ENCODE measurements around the gene SLC49A4. TPM values are rescaled to one million over a fixed set of nuclear protein-coding genes. Genes with fewer than 3 reads are reported as not detected.
"Not testable (repeated sequence)": the region's sequence is repeated elsewhere in the genome, so short reads cannot be mapped to it uniquely, and the experiment has no call there.

The SLC49A4 gene, protein sequence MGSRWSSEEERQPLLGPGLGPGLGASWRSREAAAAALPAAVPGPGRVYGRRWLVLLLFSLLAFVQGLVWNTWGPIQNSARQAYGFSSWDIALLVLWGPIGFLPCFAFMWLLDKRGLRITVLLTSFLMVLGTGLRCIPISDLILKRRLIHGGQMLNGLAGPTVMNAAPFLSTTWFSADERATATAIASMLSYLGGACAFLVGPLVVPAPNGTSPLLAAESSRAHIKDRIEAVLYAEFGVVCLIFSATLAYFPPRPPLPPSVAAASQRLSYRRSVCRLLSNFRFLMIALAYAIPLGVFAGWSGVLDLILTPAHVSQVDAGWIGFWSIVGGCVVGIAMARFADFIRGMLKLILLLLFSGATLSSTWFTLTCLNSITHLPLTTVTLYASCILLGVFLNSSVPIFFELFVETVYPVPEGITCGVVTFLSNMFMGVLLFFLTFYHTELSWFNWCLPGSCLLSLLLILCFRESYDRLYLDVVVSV
- 10 to 100 TPM in 3 of 5 donors, 1 to 10 TPM in 2; 8.6 to 11.9 (median 10.4) TPM for polyA plus RNA-seq (ENCODE audit: insufficient read depth in 1 of 5, insufficient read length in 5 of 5, low replicate concordance in 1 of 5)
- long read RNA-seq, donor 1, transcript DIRC2-201 (9 exons, 3,596 nt), result major isoform, 6 of 6 reads
- long read RNA-seq, donor 1, partial matches to known transcripts, result 0 of 6 reads
- long read RNA-seq, donor 1, other reads (novel, unspliced or antisense), result 0 of 6 reads
- long read RNA-seq, donor 2, transcript DIRC2-201 (9 exons, 3,596 nt), result major isoform, 5 of 5 reads
- long read RNA-seq, donor 2, partial matches to known transcripts, result 0 of 5 reads
- long read RNA-seq, donor 2, other reads (novel, unspliced or antisense), result 0 of 5 reads
- long read RNA-seq, donor 3, partial matches to known transcripts, result 0 of 1 reads
- long read RNA-seq, donor 3, other reads (novel, unspliced or antisense), result 0 of 1 reads
- long read RNA-seq, donor 4, result 0 reads
- long read RNA-seq, donor 5, partial matches to known transcripts, result 0 of 4 reads
- long read RNA-seq, donor 5, other reads (novel, unspliced or antisense), result 0 of 4 reads
- long read RNA-seq, donor 6, partial matches to known transcripts, result 0 of 1 reads
- long read RNA-seq, donor 6, other reads (novel, unspliced or antisense), result 0 of 1 reads
- long read RNA-seq, donor 7, partial matches to known transcripts, result 0 of 2 reads
- long read RNA-seq, donor 7, other reads (novel, unspliced or antisense), result 0 of 2 reads
- long read RNA-seq, donor 8, partial matches to known transcripts, result 0 of 1 reads
- long read RNA-seq, donor 8, other reads (novel, unspliced or antisense), result 0 of 1 reads

DNA sequence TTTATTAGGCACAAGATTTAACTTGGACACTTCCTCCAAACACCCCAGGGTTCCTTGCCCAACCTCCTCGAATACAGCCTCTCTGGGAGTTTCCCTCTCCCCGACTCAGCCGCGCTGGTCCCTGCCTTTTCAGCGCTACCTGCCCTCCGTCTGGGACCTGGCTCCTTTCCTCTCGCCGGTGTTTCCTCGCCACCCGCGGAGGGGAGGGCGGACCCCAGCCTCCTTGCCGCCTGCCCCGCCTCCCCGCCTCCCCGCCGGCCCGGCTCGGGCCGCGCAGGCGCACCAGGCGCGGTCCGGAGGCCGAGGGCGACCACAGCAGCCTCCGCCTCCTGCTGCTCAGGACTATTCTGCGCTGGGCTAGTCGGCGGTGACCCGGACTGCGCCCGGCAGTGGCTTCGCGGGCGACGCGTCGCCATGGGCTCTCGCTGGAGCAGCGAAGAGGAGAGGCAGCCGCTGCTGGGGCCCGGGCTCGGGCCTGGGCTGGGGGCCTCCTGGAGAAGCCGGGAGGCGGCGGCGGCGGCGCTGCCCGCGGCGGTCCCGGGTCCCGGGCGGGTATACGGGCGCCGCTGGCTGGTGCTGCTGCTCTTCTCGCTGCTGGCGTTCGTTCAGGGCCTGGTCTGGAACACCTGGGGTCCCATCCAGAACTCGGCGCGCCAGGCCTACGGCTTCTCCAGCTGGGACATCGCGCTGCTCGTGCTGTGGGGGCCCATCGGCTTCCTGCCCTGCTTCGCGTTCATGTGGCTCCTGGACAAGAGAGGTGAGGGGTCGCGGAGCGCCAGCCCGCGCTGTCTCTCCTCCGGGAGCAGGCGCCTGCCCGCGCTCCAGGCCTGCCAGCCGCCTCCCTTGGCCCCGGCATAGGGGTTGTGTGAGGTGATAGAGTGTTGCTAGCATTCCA, at the start of gene SLC49A4:
Gene SLC49A4, plus strand, starts transcription at position 291 of the 895 bp plus-strand sequence. Its CDS starts 124 bp downstream, at position 415.
- peak; percentile 75 to 79 for DNase-seq

DNA sequence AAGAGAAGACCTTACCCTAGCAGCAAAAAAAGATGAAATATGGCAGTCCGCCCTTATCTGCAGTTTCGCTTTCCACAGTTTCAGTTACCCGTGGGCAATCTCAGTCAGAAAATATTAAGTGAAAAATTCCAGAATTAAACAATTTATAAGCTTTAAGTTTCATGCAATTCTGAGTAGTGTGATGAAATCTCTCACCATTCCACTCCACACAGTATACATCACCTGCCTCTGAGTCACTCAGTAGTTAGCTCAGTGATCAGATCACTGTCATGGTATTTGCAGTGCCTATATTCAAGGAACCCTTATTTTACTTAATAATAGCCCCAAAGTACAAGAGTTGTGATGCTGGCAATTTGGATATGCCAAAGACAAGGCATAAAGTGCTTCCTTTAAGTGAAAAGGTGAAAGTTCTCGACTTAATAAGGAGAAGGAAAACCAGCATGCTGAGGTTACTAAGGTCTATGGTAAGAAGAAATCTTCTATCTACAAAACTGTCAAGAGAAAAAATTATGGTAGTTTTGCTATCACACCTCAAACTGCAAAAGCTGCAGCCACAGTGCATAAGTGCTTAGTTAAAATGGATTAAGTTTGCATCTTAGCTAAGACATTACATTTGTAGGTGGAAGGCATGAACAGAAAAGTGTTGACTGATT, 49.4 kb upstream of the SLC49A4 start:
- DNase-seq, result no peak

DNA sequence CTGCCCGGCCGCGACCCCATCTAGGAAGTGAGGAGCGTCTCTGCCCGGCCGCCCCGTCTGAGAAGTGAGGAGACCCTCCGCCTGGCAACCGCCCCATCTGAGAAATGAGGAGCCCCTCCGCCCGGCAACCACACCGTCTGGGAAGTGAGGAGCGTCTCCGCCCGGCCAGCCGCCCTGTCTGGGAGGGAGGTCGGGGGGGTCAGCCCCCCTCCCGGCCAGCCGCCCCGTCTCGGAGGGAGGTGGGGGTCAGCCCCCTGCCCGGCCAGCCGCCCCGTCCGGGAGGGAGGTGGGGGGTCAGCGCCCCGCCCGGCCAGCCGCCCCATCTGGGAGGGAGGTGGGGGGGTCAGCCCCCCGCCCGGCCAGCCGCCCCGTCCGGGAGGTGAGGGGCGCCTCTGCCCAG, 47.6 kb upstream of the SLC49A4 start:
- not testable (repeated sequence) for DNase-seq

DNA sequence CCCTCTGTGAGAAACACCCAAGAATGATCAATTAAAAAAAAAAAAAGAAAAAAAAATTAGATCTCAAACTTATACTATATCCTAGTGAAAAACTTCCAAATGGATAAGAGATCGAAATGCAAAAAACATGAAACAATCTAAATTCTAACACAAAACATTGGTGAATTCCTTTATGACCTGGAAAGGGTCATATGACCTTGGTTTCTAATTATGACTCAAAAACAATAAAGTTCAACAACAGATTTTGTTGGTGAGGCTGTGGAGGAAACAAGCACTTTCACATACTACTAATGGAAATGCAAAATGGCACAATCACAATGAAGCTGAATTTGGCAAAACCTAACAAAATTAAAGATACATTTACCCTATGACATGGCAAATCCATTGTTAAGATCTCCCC, 46.5 kb upstream of the SLC49A4 start:
- DNase-seq, result no peak

DNA sequence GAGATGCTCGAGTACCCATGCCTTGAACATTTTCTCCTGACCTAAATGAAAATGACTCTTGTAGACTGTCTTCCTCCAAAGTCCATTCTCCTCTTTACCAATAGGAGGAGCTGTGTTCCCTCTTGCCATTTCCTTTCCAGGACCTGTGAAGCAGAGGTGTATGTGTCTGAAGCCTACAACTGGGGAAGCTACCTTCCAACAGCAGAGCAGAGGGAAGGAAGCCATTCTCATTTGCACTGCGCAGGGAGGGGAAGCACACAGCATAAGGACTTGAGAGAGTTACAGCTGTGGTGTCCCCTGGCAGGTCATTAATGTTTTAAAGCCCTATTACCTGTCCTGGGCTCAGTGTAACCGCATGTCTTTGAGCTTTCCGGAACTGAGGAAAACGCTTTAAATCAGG, 39.9 kb upstream of the SLC49A4 start:
- no peak for DNase-seq

DNA sequence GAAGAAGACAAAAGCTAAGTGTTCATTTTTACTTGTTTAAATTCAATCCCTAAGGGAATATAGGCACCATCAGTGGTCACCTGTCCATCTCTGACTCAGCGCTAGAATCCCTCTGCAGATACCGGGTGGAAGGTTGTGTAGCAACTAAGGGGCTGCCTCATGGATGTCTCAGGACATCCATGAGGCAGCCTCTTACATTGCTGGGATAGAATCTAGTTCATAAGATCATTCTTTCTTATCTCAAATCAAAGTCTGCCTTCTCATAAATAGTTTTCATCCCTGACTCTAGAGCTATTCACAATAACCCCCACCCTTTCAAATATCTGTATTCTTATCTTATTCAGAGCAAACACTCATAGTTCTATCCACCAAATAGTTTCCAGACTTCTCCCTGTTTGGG, 39.4 kb upstream of the SLC49A4 start:
- no peak for DNase-seq

DNA sequence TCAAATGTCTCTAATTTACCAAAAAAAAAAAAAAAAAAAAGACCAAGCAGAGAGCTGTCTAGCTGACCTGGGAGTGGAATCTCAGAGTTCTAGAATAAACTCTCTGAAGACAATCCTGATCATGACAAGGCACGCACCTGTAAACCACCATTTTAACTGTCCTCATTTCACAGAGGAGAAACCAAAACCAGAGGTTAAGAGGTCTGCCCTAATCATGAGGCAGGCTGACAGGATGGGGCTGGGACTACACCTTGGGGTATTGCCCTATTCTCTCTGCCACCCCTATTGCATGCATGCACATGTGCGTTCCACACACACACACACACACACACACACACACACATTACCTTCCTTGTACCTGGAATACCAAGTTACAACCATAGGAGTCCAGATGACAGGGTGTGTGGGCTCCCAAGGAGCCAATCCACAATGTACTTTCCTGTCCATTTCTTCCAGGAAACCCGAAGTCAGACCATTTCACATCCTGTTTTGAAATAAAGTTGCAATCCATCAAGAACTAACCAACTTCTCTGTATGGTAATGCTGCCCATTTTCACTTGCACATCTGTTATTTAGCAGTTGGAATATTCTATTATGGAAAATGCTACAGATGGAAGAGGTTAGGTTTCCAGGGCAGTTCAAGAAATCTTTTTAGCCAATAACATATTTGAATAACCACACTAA, 35.9 kb upstream of the SLC49A4 start:
- no peak for DNase-seq

DNA sequence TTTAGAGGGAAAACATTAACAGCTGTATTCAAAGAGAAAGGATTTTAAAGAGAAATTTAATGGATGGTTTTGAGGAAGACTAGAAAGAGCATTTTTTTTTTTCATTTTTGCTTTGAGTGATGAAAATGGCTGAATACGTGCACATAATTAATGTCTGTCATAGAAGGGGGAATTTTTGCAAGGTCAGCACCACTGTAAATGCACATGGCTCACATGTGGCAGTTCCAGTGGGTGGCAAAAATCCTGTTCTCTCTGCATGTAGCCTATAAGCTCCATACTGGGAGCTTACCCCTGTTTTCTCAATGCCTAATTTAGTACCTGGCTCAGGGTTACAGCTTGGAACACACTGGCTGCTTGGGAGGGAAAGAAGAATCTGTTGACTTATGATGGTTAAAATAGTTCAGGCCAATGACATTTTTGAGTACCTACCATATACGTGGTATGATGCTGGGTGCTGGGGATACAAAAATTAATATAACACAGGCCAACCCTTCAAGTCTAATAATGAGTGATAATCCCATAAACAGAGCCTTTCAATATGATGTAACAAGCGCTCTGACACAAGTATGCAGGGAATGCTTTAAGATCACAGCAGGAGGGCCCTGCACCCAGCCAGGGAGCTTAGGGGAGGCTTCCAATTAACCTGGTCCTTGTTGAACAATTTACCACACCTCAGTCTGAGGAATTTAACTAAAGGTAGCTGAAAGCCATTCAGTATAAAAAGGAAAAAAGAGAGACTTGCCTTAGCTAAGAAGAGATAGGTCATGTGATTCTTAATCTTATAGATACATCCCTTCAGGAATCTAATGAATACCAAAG, 34.2 kb upstream of the SLC49A4 start:
- DNase-seq, result no peak

DNA sequence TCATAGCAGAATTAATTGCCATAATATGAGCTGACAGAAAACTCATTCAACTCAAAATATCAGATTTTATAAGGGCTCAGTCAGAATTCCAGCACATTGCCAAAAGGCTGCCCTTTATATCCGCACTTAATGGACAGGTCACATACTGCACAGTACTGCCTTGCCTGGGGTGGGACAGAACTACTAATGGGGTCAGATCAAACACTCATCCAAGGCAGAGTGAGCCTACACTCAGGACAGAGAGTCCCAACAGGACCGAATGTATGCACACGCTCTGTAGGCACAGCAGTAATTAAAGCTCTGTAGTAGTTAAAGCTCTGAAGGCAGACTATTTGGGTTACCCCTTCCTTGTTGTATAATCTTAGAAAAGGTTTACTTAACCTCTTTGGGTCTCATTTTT, 28.4 kb upstream of the SLC49A4 start:
- no peak for DNase-seq

DNA sequence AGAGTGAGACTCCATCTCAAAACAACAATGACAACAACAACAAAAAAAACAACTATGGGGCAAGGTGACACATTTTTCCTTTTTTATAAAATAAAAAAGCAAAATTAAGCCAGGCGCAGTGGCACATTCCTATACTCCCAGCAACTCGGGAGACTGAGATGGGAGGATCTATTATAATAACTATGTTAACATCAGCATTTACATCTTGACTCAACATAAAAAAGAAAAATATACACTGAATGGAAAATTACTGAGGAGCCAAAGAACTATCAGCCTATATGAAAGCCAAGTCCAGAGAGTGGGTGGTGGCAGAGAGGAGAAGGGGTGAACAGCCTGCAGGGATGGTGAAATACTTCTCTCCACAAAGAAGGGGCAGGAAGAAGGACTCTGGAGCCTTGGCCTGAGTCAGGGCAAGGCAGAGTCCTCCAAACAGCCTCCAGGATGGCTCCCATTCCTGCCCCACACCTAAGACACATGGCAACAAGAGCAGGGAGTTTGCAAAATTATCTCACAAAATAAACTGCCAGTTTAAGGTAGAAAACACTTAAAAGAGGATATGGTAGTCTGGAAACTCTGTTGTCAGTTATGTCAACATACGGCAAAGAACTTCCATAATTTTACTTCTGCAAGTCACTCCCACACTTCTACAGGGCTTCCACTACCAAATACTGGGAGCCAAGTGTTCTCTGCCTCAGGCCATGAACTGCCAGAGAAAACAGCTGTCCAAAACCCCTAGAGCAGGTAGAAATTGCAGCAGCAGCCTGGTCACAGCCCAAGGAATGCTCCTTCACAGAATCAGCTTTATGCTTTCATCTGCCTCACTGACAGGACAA, 27.1 kb upstream of the SLC49A4 start:
- DNase-seq, result no peak

DNA sequence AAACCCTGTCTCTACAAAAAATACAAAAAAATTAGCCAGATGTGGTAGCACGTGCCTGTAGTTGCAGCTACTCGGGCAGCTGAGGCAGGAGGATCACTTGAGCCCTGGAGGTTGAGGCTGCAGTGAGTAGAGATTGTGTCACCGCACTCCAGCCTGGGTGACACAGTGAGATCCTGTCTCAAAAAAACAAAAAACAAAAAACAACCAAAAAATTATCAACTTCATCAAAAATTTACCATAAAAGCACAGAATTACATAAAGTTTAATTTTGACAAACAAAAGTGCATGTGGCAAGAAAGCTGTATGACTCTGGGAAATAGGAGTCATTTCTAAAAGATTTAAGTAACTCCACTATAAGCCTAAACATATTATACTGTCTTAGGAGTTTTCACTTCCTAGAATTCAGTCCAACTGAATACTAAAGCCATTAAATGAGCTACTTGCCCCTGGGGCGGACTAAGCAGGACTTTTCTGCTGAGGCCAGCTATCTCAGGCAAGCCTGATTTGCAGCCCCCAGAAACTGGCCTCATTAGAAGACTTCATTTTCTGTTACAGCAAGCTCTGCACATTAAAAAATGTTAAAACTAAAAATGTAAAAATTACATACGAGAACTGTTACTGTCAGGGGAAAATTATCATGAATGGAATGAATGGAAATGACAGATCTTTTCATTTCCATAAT, 24.2 kb upstream of the SLC49A4 start:
- DNase-seq, result no peak

DNA sequence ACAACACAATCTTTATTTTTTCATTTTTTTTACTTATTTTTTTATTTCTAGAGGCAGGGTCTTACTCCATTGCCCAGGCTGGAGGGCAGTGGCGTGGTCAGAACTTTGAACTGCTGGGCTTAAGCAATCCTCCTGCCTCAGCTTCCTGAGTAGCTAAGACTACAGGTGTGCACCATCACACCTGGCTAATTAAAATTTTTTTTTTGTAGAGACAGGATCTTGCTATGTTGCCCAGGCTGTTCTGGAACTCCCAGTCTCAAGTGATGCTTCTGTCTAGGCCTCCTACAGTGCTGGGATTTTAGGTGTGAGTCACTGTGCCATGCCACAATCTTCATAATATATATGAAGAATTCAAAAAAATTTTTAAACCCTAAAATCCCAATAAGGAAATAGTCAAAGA, 22.0 kb upstream of the SLC49A4 start:
- DNase-seq, result no peak

DNA sequence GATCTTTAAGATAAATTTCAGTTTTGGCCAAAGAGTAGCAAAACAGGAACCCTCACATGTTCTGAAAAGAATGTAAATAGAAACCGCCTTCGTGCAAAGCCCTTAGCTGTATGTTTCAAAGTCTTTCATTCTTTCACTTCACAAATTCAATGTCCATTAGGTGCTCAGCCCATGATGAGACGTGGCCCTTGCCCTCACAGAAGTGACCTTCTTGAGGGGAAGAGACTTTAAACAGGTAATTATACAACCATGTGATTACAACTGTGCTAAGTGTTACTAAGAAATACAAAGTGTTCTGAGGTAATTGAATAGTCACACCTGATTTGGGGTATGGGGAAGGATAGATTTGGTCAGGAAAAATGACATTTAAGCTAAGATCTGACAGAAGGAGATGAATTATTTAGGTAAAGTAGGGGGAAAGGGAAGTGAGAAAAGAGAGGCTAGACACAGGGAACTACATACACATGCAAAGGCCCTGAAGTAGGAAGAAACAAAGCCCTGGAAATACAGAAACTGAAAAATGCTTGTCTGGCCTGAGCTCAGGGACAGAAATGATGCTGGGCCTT, 20.8 kb upstream of the SLC49A4 start:
- DNase-seq, result no peak

DNA sequence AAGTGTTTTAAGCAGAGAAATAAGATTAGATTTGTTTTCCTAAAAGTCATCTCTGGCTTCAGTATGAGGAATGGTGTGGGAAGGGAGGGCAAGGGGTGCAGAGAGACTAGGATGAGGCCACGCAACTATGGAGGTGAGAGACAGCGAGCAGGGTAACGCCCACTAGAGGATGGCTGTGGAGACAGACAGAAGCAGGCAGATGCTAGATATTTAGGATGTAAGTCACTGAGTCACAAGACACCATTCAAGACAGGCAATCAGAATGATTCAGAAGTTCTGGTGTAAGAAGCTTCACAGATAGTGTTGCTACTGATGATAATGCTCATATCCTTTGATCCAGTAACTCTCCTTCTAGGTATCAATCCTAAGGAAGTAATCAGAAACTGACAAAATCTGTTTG, 20.3 kb upstream of the SLC49A4 start:
- no peak for DNase-seq

DNA sequence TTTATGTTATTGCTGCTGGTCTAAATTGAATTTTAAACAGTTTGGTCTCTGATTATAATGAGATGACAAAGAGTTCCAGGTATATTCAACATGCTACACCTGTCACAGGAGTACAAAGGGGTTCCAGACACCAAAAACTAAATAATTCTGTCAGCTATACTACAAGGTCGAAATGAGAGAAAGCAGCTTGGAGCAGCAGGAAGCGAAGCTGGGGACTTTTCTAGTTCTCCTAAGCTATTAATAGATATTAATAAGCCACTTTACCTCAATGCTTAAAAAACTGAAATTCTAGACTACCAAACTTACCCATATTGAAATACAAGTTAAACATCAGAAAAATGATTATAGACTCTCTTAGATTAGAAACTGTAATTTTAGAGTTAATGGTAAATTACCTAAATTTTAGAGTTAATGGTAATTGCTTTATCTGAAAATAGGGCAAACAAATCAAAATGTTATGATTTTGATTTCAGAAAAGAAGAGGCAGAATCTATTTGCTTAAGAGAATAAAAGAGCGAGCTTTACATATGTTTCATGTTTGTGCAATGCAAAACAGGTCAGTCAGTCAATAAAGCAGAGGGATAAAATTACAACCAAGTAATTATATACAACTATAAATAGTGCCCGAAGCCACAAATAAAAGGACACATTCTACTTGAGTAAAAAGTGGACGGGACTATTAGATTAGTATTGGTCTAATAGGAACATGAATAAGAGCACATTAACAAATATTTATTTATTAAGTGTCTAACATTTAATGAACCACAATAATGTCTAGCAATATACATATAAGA, 18.0 kb upstream of the SLC49A4 start:
- DNase-seq, result no peak

DNA sequence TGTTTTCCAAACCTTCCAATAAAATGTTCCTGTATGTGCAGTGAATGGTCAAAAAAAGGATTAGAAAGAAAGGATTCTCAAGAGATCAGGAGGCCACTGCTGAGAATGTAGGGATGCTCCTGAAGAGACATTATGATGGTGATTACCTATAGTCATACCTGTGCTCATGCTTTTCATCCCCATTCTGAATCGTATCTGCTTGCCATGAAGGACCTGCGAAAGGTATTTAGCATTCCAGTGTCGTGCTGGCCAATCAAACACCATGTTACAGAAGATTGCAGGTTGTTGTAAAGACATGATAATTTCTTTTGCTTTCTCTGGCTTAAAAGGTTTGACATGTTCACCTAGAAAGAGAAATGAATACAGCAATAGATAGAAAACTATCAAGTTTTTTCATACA, 17.3 kb upstream of the SLC49A4 start:
- DNase-seq, result no peak

All from right lung (tissue), 10 donors.